GM12801 (cell line): ENCODE results near the gene CNTN6.

Experiments used
- TF ChIP-seq, protein P1 (sequence below): IDR thresholded peaks from one replicate; pipeline ENCODE4 v1.5.1; 2011; ENCODE audit warnings: control low read depth; ENCODE audit not compliant: insufficient read length; ENCODE audit errors: extremely low read depth

The CNTN6 gene

DNA sequence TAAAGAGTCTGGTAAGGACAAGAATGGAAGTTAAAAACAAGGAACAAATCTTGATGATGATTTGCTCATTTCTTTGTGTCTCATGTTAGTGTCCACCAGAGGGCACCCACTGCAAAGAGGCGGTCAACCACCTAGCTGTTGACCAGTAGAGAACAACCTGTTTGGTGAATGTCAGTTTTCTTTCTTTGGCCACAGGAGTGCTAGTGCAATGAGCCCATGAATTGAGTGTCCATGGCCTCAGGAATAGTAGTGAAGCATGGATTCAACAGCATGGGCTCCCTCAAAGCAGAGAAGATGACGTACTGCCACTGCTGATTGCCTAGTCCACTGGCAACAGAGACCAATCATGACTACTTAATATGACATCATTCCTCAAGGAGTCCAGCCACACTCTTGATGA, 10.7 kb upstream of the CNTN6 start:
- TF ChIP-seq, protein P1, sequence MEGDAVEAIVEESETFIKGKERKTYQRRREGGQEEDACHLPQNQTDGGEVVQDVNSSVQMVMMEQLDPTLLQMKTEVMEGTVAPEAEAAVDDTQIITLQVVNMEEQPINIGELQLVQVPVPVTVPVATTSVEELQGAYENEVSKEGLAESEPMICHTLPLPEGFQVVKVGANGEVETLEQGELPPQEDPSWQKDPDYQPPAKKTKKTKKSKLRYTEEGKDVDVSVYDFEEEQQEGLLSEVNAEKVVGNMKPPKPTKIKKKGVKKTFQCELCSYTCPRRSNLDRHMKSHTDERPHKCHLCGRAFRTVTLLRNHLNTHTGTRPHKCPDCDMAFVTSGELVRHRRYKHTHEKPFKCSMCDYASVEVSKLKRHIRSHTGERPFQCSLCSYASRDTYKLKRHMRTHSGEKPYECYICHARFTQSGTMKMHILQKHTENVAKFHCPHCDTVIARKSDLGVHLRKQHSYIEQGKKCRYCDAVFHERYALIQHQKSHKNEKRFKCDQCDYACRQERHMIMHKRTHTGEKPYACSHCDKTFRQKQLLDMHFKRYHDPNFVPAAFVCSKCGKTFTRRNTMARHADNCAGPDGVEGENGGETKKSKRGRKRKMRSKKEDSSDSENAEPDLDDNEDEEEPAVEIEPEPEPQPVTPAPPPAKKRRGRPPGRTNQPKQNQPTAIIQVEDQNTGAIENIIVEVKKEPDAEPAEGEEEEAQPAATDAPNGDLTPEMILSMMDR: no peak

DNA sequence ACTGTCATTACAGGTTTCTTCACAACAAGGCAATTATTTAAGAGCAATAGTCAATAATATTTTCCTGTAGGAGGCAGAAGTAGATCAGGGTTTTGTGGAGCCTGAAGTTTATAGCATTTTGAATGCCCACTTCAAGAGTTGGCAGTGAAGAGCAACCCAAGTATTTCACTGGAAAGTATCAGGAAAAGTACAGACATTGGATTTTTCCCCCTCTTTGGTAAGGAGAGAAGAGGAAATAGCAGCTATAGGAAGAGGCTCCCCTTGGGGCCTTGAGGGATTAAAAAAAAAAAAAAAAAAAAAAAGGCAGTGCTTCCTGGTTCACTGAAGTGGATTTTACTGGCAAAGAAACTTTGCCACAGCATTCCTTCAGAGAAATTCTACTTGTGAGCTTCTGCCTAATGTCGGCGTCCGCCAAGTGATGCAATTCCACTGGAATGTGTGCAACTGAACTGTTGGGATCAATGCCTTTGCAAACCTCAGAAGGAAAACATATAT, 5.7 kb upstream of the CNTN6 start:
- TF ChIP-seq, protein P1: no peak

DNA sequence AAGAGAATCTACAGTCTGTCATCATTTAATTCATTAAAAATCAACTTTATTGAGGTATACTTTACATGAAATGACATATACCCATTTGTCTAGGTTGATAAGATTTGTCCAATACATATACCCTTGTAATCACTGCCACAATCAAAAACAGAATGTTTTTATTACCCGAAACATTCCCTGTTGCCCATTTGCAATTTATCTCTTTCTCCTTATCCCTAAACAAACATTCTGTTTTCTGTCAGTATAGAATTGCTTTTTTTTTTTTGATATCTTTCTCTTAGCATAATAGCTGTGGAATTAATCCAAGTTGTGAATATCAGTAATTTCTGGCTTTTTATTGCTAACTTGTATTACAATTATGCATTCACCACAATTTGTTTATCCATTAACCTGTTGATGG, 4.3 kb upstream of the CNTN6 start:
- TF ChIP-seq, protein P1: no peak

DNA sequence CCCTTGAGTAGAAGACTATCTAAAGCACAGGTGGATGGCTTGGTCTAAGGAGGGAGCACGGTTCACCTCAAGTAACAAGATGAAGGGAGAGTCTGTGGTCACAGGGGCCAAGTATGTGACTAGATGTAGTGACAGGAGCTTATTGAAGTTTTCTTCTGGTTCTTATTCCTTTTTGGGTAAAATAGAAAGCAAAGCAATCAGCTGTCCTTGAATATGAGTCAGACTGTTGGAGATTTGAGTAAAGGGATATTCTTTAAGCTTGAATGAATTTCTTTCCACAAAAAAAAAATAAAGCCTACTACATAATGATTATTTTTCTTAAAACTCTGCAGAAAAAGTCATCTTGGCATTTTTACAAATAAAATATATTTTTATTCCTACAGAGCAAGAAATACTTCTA, 1.5 kb upstream of the CNTN6 start:
- TF ChIP-seq, protein P1: no peak

DNA sequence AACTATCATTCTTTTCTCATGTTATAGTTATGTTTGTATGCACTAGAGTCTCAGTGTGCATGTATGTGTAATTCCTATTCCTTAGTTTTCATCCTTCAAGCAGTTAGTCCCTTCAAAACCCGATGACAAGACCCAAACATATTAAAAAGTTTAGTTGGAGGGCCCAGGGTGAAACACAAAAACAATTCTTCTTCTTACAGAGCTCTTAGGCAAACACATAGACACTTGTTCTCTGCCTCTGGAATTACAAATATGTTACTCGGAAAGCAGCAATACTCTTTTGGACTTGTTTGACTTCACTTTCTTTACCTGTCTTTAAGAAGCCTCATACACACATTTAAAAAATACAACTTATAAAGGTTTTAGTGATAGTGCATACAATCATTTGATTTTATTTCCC, 763 bp upstream of the CNTN6 start:
- TF ChIP-seq, protein P1: no peak

DNA sequence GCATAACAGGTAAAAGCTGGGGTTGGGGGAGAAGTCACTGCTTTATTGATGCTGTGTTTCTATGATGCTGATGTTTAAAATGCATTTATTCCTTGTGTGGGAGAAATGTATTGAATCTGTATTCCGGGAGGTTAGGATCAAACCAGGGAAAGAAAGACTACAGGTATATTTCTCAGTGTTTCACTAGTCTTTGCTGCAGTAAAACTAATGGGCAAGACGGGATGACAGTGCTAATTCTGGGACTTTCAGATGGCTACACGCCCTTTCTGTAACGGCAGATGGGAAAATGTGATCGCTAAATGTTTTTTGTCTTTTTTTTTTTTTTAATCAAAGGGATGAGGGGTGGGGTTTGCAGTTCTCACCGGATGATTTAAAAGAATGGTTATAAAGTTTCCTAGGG, 393 bp downstream of the CNTN6 start:
- TF ChIP-seq, protein P1: no peak

DNA sequence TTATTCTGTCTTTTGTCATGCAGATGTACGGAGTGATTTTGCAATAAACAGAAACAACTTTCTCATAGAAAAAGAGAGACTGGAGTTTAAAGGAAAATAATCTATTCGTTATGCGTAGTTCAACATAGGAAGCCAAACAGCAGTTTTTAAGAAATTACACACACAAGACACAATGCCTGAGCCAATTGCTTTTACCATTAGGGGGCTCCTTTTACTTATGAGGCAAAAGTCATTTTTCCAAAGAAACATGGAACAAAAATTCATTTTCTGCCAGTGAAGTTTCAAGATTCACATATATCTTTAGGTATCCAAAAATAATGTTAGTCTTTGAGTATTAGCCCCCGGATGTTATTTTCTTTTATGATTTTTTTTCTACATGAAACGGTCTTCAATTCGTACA, 10.7 kb downstream of the CNTN6 start:
- TF ChIP-seq, protein P1: no peak

DNA sequence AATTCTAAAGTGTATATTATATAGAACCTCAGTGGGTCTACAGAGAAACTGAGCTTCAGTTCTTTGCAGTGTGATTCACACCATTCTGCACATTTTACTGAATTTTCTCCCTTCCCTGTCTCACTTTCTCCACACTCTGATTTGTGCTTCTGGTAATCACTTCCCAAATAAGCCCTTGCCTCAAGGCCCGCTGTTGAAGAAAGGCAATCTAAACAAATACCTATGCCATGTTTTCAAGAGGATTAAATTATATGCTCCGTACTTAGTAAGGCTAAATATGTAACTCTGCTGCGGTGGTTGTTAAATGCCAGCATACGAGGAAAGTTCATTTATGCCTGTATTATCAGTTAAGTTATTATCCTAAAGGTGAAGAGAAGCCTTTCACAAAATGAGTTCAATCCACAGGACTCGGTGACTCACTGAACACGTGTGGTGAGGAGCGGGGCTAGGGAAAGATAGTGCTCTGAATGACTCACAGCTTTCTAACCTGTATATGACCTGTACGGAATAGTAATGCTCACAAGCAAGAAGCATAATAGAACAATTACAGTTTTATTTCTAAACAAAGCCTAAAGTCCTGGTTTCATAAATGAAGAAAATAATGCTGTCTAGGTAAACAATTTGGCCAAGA, 25.1 kb downstream of the CNTN6 start:
- TF ChIP-seq, protein P1: no peak
